GM18868 (cell line): ENCODE measurements around the gene HSPBP1.
A peak's percentile ranks its signal among the peaks of the same experiment; 100 is the strongest.

Source experiments
- ATAC-seq: cut with Tn5 transposase; IDR thresholded peaks from one replicate; pipeline ENCODE4 v1.9.1; 2021; ENCODE audit warnings: mild to moderate bottlenecking, moderate library complexity; ENCODE audit not compliant: unreplicated experiment

HSPBP1 gene

GRCh38 chr19:55305491-55305890 lies 25.6 kb upstream of the HSPBP1 start:
- ATAC-seq: no peak

- ATAC-seq: no peak
Observed at GRCh38 chr19:55304980-55305379, 25.1 kb upstream of the HSPBP1 start.

- no peak for ATAC-seq
Observed at GRCh38 chr19:55304279-55304978, 24.5 kb upstream of the HSPBP1 start.

- ATAC-seq: no peak
Observed at GRCh38 chr19:55303477-55303876, 23.6 kb upstream of the HSPBP1 start.

GRCh38 chr19:55302318-55302703 lies 22.4 kb upstream of the HSPBP1 start:
- no peak for ATAC-seq

GRCh38 chr19:55301459-55302317 lies 21.8 kb upstream of the HSPBP1 start:
- peak; percentile 71 for ATAC-seq

- no peak for ATAC-seq
Observed at GRCh38 chr19:55300886-55301458, 21.1 kb upstream of the HSPBP1 start.

- ATAC-seq: no peak
Observed at GRCh38 chr19:55299991-55300390, 20.1 kb upstream of the HSPBP1 start.

GRCh38 chr19:55297267-55297666 lies 17.4 kb upstream of the HSPBP1 start:
- no peak for ATAC-seq

GRCh38 chr19:55289117-55289796 lies 9.3 kb upstream of the HSPBP1 start:
- ATAC-seq: no peak

- ATAC-seq: no peak
Observed at GRCh38 chr19:55287361-55288079, 7.6 kb upstream of the HSPBP1 start.

- no peak for ATAC-seq
Observed at GRCh38 chr19:55285229-55285890, 5.5 kb upstream of the HSPBP1 start.

GRCh38 chr19:55284405-55285058 lies 4.6 kb upstream of the HSPBP1 start:
- ATAC-seq: no peak

GRCh38 chr19:55283548-55284377 lies 3.9 kb upstream of the HSPBP1 start, which contains the start of gene BRSK1:
Gene BRSK1, plus strand, starts transcription at chr19:55283997. Its CDS starts 446 bp downstream, at chr19:55284443.
- ATAC-seq: no peak

- no peak for ATAC-seq
Observed at GRCh38 chr19:55279340-55279739, 570 bp downstream of the HSPBP1 start.

- no peak for ATAC-seq
Observed at GRCh38 chr19:55278391-55279135, 1.3 kb downstream of the HSPBP1 start.

- no peak for ATAC-seq
Observed at GRCh38 chr19:55277494-55277893, 2.4 kb downstream of the HSPBP1 start.
